GM18867 (cell line): ENCODE results near the gene TP53I3.
A peak's percentile ranks its signal among the peaks of the same experiment; 100 is the strongest.
"Not testable (repeated sequence)": the region's sequence is repeated elsewhere in the genome, so short reads cannot be mapped to it uniquely, and the experiment has no call there.

Source experiments
- ATAC-seq: cut with Tn5 transposase; IDR thresholded peaks from one replicate; pipeline ENCODE4 v1.9.1; 2021; ENCODE audit warnings: mild to moderate bottlenecking, moderate library complexity; ENCODE audit not compliant: unreplicated experiment

Gene TP53I3, protein sequence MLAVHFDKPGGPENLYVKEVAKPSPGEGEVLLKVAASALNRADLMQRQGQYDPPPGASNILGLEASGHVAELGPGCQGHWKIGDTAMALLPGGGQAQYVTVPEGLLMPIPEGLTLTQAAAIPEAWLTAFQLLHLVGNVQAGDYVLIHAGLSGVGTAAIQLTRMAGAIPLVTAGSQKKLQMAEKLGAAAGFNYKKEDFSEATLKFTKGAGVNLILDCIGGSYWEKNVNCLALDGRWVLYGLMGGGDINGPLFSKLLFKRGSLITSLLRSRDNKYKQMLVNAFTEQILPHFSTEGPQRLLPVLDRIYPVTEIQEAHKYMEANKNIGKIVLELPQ

DNA sequence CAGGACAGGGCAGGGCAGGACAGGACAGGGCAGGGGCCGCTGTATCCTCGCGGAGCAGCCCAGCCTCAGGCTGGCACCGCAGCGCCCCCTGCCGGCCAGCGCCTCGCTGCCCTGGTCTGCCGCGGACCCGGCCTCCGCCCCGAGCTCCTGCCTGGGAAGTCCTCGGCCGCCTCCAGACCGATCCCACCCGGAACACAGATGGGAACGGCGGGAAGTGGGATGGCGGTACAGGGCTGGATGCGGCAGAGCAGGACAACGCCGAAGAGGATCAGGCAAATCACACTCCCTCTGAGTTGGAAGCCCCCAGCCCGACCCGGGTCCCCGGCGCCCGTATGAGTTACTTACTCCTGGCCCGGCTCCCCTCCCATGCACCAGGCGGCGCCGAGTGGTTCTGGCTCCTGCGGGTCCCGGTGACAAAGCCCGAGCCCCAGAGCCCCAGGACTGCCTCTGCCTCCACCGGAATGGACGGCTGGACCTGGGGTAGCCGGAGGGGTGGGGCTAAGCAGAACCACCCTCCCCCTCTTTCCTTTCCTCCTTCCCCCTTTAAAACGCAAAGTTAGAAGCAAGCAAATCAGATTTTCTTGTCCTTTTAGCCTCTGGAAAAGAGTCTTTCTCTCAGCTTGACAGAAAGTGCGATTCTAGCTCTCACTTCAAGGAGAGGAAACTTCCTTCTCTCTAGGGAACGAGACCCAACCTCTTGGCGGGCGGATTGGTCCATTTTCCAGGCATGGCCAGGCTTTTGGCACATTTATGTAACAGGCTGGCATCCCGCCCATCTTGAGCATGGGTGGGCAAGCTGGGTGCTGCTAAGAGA lies at the start of gene TP53I3:
TSS of gene TP53I3 (minus strand) at position 449 of the 814 bp plus-strand sequence. CDS start 508 bp downstream, outside the sequence.
- peak; percentile 81 for ATAC-seq

DNA sequence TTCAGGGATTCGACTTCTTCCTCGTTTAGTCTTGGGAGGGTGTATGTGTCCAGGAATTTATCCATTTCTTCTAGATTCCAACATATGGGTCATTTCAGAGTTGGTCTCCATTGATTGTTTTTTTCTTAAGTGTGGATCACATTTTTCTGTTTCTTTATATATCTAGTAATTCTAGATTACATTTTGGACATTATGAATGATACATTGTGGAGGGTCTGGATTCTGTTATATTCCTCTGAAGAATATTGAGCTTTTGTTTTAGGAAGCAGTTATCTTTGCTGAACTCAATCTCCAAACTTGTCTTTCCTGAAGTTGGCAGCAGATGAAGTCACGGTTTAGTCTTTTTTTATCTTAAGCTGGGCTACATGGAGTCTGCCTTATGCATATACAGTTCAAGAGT lies 47.9 kb upstream of the TP53I3 start:
- ATAC-seq, result no peak

DNA sequence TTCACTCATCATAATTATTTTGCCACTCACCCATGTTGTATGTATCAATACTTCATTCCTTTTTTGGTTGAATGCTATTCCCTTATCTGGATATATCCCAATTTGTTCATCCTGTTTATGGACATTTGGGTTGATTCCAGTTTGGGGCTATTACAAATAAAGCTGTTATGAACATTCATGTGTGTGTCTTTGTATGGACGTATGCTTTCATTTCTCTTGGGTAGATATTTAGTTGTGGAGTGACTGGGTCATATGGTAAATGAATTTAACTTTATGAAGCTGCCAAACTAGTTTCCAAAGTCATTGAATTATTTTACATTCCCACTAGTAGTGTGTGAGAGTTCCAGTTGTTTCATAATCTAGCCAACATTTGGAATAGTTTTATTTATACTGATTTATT lies 41.3 kb upstream of the TP53I3 start:
- no peak for ATAC-seq

DNA sequence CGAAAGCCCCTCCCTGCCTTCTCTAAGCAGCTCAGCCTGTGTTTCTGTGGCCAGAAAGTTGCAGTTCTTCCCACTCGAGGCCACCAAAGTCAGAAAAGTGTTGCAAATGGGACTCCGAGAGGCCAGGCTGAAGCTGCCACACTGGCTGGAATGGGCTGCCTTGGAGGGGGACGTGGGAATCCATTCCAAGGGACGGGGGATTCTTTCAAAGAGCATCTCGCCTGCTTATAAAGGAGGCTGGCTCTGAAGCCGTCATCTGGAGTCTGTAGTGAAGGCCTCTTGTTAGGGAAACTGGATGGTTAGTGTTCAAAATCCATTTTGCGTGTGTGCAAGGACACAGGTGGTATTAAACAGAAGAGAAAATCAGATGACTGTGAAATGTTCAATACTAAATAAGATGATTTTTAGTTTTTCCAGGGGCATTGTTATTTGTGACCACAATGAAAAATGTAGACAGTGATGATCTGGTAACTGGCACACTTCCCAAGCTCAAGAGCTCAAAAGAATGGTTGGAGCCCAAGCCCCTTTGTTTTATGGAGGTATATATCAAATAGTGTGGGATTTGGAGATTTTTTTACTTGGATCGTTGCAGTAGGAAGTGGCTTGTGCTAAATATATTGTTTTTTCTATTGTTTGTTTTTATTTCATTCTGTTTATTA lies 39.4 kb upstream of the TP53I3 start:
- ATAC-seq, result no peak

DNA sequence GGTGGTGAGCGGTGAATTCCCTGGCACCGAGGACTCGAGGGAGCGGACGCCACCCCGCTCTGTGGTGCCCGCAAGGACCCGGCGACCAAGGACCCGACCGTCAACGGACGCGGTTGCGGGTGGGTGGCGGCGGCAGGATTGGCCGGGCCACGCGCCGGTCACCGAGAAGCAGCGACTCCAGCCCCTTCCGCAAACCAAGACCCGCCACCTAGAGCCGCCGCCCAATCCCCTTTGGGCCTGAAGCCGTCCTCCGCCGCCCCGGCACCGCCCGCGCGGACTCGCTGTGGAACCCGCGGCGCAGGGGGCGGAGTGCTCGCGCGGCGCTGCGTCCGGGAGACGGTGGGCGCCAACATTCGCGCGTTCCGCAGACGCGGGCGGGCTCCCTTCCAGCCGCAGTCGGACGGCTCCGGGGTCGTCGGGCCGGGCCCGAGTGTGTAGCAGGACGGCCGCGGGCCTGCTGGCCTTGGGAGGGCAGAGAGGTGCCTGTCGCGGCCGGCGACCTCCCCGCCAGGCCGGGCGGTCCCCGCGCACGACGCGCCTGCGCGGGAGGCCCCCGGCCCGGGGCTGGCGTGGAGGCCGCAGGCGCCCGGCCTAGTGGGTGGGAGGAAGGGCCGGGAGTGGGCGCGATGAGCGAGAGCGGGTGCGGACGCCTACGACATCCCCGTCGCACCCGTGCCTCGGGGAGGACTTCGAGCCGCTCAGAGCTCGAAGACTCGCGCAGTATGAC lies 38.7 kb upstream of the TP53I3 start, which contains the start of the genes FAM228B and PFN4:
TSS of gene FAM228B (plus strand) at position 275 of the 727 bp plus-strand sequence. CDS start 893 bp downstream, outside the sequence.
TSS of gene PFN4 (minus strand) at position 140 of the 727 bp plus-strand sequence. CDS start 799 bp downstream, outside the sequence.
- peak; percentile 92 for ATAC-seq

DNA sequence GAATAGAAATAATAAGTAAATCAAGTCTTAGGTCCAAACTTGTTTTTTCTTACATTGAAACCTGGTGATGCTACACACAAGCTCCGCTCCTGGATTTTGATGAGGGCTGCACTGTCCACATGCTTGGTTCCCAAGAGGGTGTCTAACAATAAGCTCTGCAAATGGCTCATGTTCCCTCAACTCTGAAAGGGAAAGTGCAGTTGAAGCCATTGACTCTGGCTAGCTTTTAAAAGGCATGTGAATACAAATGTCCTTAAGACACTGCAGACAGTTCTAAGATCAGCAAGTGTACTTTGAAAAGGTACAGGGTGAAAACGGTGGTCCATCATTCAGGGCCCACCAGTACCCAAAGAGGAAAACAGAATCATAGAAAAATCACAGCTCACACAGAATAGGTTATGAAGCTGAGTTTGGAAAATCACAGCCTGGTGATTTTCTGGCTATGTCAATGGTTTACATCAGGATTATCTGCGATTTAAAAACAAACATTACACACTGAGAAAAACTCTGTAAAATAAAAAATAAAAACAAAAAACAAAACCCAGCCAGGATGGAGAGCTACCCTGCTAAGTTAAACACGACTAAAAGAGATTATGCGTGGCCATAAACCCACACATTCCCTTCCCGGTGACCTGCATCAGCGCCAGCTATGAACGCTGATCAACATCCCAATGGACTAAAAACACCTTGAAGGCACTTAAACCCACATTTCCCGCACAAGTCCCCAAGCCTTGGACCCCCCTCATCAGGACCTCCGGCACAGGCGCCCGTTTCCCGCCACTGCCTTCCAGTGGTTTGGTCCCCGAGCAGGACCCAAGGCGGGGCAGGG lies 37.9 kb upstream of the TP53I3 start:
- ATAC-seq, result no peak

DNA sequence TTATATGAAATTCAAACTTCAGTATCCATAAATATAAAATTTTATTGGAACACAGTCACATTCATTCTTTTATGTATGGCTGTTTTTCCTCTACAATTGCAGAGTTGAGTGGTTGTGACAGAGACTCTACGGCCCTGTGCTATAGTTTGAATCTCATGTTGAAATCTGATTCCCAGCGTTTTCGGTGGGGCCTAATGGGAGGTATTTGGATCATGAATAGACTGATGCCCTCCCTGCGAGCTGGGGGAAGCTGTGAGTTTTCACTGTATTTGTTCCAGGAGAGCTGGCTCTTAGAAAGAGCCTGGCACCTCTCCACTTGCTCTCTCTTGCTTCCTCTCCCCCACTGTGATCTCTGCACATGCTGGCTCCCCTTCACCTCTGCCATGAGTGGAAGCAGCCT lies 36.8 kb upstream of the TP53I3 start:
- no peak for ATAC-seq

DNA sequence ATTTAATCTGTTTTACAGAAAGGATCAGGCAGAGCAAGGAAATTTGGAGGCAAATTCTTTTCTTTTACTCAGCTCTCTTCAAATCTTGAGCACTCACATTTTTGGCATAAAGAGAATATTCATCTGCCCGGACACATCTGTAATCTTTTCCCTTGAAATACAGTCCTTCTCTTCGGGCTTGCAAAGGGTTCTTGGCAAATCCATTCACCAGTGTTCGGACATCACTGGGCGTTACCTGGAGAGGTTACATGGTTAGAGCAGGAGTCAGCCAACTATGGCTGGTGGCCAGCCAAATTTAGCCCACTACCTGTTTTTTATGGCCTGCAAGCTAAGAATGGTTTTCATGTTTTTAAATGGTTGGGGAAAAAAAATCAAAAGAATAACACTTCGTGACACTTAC lies 36.4 kb upstream of the TP53I3 start:
- ATAC-seq, result no peak

DNA sequence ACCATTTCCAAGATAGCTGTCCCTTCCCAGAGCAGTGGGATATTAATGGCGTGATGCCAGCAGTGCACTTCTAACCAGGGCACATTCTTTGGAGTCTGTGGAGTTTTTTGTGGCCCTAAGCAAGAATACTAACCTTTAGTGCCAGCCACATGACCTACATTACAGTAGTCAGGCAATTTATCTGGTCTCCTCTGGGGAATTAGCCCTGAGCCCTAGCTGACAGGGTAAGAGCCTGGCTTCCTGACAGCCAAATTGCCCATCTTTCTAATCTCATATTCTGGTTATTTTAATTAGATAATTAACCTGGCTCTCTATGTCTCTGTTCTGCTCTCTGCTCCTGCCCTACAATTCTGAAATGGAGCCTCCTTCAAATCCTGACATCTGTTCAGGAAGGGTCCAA lies 33.3 kb upstream of the TP53I3 start:
- no peak for ATAC-seq

DNA sequence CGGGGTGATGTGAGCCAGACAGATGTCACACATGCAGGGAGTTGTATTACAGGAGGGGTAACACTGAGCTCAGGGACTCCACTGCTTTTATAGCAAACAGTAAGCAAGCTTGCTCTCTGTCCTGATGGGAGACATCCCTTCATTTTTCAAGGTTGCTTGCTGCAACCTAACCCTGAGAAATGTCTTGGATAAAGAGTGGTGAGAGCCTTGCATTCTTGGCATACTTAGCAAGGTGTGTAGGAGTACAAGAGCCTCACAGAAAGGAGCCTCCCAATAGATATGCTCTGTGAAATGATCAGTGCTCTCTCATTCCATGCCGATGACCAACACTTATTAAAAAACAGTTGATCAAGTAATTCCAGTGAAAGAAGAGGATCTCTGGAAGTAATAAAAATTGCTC lies 30.4 kb upstream of the TP53I3 start:
- ATAC-seq, result no peak

DNA sequence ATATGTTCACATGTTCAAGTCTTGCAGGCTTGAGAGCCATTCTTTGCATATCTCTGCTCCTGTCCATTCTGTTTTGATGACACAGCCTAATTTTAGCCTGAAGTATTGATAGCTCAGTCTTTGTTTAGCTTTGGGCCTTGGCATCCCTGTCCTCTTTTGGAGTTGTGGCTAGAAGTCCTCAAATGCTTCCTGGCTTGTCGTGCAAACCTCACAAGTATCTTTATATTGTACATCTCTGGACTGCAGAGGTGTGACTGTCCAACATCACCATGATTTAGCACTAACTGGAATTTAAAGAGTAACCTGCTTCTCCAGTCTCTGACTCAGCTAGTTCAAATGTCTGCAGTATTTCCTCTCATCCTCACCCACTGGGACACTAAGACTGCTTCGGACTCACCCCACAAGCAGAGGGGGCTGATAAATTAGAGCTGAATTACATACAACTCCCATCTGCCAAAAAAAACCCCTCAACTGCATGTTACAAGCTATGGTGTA lies 26.8 kb upstream of the TP53I3 start:
- no peak for ATAC-seq

DNA sequence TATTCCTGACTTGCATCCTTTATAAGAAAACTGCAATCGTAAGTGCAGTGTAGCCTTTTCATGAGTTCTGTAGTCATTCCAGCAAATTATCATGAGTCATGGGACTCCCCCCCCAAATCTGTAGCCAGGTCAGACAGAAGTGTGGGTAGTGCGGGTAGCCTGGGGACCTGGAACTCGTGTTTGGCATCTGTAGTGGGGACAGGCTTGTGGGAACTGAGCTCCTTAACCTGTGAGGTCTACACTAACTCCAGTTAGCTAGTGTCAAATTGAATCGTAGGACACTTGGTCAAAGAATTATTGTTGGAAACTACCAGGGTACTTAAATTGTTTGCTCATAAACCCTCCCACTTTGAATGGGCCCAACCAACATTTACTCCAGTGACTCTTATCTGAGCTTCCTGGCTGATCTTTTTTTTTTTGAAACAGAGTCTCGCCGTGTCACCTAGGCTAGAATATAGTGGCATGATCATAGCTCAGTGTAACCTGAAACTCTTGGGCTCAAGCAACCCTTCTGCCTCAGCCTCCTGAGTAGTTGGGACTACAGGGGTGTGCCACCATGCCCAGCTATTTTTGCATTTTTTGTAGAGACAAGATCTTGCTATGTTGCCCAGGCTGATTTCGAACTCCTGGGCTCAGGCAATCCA lies 26.1 kb upstream of the TP53I3 start:
- ATAC-seq, result no peak

DNA sequence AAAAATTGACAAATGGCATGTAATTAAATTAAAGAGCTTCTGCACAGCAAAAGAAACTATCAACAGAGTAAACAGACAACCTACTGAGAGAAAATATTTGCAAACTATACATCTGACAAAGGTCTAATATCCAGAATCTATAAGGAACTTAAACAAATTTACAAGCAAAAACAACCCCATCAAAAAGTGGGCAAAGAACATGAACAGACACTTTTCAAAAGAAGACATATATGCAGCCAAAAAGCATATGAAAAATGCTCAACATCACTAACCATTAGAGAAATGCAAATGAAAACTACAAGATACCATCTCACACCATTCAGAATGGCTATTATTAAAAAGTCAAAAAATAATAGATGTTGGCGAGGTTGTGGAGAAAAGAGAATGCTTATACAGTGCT lies 24.8 kb upstream of the TP53I3 start:
- not testable (repeated sequence) for ATAC-seq

DNA sequence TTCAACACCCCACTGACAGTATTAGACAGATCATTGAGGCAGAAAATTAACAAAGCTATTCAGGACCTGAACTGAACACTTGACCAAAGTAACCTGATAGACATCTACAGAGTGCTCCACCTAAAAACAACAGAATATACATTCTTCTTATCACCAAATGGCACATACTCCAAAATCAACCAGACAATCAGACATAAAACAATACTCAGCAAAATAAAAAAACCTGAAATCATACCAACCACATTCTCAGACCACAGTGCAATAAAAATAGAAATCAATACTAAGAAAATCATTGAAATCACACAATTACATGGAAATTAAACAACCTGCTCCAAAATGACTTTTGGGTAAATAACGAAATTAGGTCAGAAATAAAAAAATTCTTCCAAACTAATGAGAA lies 22.7 kb upstream of the TP53I3 start:
- ATAC-seq, result no peak

DNA sequence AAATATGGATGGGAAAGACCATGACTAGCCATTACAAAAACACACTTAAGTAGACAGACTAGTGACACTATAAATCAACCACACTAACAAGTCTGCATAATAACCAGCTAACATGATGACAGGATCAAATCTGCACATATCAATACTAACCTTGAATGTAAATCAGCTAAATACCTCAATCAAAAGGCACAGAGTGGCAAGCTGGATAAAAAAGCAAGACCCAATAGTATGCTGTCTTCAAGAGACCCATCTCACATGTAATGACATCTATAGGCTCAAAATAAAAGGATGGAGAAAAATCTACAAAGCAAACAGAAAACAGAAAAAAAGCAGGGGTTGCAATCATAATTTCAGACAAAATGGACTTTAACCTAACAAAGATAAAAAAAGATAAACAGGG lies 22.2 kb upstream of the TP53I3 start:
- ATAC-seq, result no peak

DNA sequence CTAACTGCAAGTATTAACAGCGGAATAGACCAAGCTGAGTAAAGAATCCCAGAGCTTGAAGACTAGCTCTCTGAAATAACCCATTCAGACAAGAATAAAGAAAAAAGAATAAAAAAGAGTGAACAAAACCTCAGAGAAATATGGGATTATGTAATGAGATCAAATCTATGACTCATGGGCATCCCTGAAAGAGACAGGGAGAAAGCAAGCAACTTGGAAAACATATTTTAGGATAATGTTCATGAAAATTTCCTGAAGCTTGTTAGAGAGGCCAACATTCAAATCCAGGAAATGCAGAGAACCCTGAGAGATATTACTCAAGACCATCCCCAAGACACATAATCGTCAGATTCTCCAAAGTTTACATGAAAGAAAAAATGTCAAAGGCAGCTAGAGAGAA lies 21.2 kb upstream of the TP53I3 start:
- ATAC-seq, result no peak

DNA sequence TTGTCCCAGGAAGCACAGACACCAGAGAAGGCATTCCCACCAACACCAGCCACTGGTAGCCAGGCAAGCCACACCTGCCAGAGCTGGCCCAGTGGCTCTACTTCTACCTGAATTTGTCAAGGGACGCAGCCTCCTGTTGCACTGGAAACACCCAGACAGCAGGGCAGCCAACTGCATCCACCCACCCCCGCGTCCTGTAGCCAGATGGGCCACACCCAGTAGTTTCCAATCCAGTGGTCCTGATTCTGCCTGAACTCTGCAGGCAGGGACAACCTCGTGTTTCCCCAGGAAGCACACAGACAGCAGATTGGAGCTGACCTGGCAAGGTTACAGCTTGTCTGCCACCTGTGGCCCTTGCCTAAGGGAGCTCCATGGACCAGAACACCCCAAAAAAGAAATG lies 20.3 kb upstream of the TP53I3 start:
- ATAC-seq, result no peak

DNA sequence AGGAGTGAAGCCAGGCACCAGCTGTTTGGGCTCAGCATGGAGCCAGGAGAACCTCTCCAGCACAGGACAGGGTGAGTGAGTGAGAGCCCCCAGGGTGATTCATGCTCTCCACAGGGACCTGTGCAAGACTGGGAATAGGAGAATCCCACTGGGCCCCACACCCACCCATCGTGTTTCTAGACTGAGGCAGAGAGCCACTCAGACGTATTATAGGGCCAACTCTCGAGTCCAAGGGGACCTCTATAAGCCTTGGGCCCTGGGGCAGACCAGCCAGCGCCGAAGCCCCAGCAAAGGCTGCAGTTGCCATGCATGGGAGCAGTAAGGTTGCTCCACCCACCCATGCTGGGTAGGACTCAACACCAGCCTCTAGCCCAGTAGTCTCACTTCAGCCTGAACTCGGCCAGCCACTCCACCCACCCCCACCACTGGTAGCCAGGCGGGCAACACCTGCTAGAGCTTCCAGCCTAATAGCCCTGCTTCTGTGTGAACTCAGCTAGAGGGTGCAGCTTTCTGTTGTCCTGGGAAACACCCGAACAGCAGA lies 19.5 kb upstream of the TP53I3 start:
- ATAC-seq, result no peak

DNA sequence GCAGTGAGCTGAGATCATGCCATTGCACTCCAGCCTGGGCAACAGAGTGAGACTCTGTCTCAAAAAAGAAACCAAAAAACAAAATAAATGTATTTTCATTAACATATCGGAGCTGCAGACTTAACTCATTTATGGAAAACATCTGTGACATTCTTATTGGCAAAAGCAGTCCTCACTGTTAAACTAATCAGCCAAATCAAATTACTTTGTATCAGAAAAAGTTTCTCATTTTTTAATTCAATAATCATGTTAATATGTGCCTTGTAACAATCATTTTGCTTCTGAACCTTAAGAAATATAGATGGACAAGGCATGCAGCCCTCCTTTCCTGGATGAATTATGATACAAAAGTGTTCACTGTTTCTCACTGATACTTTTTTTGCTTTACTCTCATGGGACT lies 18.0 kb upstream of the TP53I3 start:
- no peak for ATAC-seq
